ENCODE data around the gene CDKL1. TPM values are rescaled to one million over a fixed set of nuclear protein-coding genes. Genes with fewer than 3 reads are reported as not detected.

The CDKL1 gene
- total RNA-seq, 4 donors from 2014 or later = 1.5 to 12.5 (median 3.9) TPM

- DNase-seq (ENCODE audit: low spot score in 2 of 2) = no peak
- WGBS, 2 donors = 2% methylated on average over 17 to 18 of the region's 18 CpGs
- TF ChIP-seq POLR2A (IDR thresholded peaks at IDR 0.05) = no peak
- TF ChIP-seq CTCF (IDR thresholded peaks at IDR 0.05) = no peak
- H3K4me3 ChIP-seq (ENCODE audit: low read depth, poor library complexity, severe bottlenecking) = peak overlapping the region; percentile 59
- intact Hi-C loops (cut with DNase I; ENCODE audit: low total_unique reads) = no loop called here
Observed at GRCh38 chr14:50311337-50311971, 85.2 kb downstream of the CDKL1 start.

GRCh38 chr14:50310445-50310844 is 86.2 kb downstream of the CDKL1 start:
- TF ChIP-seq CTCF (IDR thresholded peaks at IDR 0.05) (no peak), POLR2A (IDR thresholded peaks at IDR 0.05) (no peak)
- 95 to 99% methylated on average over 4 of the region's 4 CpGs for WGBS, 2 donors
- intact Hi-C loops (cut with DNase I; ENCODE audit: low total_unique reads) = no loop called here
- H3K4me3 ChIP-seq (ENCODE audit: low read depth, poor library complexity, severe bottlenecking) = no peak overlapping the region
- DNase-seq (ENCODE audit: low spot score in 2 of 2) = no peak

- no peak overlapping the region for H3K4me3 ChIP-seq (ENCODE audit: low read depth, poor library complexity, severe bottlenecking)
- TF ChIP-seq CTCF (IDR thresholded peaks at IDR 0.05) (no peak), POLR2A (IDR thresholded peaks at IDR 0.05) (no peak)
- no peak for DNase-seq (ENCODE audit: low spot score in 2 of 2)
- WGBS, 2 donors = 89 to 92% methylated on average over 4 of the region's 4 CpGs
- intact Hi-C loops (cut with DNase I; ENCODE audit: low total_unique reads) = no loop called here
Observed at GRCh38 chr14:50308363-50308915, 88.2 kb downstream of the CDKL1 start.

- no peak overlapping the region for H3K4me3 ChIP-seq (ENCODE audit: low read depth, poor library complexity, severe bottlenecking)
- intact Hi-C loops (cut with DNase I; ENCODE audit: low total_unique reads) = no loop called here
- WGBS, 2 donors = 73 to 81% methylated on average over 8 of the region's 8 CpGs
- DNase-seq (ENCODE audit: low spot score in 2 of 2) = no peak
- no peak for TF ChIP-seq CTCF (IDR thresholded peaks at IDR 0.05)
- TF ChIP-seq POLR2A (IDR thresholded peaks at IDR 0.05) = no peak
Observed at GRCh38 chr14:50303744-50304471, 92.8 kb downstream of the CDKL1 start.

- no peak for TF ChIP-seq POLR2A (IDR thresholded peaks at IDR 0.05)
- TF ChIP-seq CTCF (IDR thresholded peaks at IDR 0.05) = no peak
- no peak for DNase-seq (ENCODE audit: low spot score in 2 of 2)
- no peak overlapping the region for H3K4me3 ChIP-seq (ENCODE audit: low read depth, poor library complexity, severe bottlenecking)
- intact Hi-C loops (cut with DNase I; ENCODE audit: low total_unique reads) = no loop called here
Observed at GRCh38 chr14:50301914-50302313, 94.8 kb downstream of the CDKL1 start.

Data from lower leg skin (tissue), 4 donors.